ENCODE data around the gene POLR3A. TPM values are rescaled to one million over a fixed set of nuclear protein-coding genes. Genes with fewer than 3 reads are reported as not detected.

Gene POLR3A
- total RNA-seq, 1 experiment from 2014 or later = 38.0 TPM

DNA sequence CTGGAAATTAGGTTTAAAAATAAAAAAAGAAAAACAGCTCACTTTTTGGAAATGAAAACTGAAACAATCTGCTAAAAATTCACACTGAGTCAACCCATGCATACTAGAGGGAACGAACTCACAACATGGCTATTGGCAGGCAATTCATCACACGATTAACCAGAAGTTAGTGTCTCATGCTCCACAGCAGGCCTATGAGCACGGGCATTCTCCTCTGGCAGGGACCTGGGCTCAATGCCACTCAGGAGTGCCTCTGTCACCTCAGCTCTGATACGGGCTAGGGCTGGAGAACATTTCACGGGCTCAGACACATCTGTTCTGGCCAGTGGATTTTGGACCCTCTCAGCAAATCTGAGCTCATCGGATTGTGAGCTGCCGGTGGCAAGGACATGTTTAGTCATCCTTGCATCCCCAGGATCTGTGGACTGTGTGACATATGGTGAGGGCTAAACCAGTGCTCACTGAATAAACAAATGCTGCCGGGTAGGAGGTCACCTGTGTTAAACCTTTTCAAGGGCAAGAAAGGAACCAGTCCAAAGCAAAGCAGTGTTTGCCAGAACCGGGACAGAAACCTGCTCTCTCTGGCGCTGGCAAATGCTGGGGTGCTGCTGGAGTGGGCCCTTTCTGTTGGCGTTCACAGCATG is 40.1 kb downstream of the POLR3A start:
- H4K20me1 ChIP-seq (ENCODE audit: control insufficient read depth, insufficient read depth, insufficient read length) = no peaks in the 10 kb centered on the region
- no peaks in the 10 kb centered on the region for H3K27me3 ChIP-seq (ENCODE audit: insufficient read depth, low read length)
- no peaks in the 10 kb centered on the region for H3K9me3 ChIP-seq (ENCODE audit: control insufficient read depth, low read depth, low read length)
- no peak overlapping the region for H3K4me2 ChIP-seq (ENCODE audit: insufficient read depth, insufficient read length, low read length)
- Mint-ChIP-seq H3K4me3 (no peak overlapping the region), H3K9me3 (no peaks in the 10 kb centered on the region; a peak in 1 of 5 replicates), H3K4me1 (peaks cover 12 to 14% of the 10 kb centered on the region in 2 experiments), H3K36me3 (ENCODE audit: insufficient read depth in 1 of 3, low read depth in 3 of 3) (peaks cover 33 to 96% (median 84%) of the 10 kb centered on the region in 3 experiments), H3K27ac (no peak overlapping the region), H3K27me3 (ENCODE audit: low read depth) (no peaks in the 10 kb centered on the region)
- H3K56ac ChIP-seq (ENCODE audit: insufficient read length, low read depth, low read length) = no peak overlapping the region
- no peak overlapping the region for H3K4ac ChIP-seq (ENCODE audit: low read depth, low read length)
- H2BK20ac ChIP-seq (ENCODE audit: low read depth, low read length, poor library complexity, severe bottlenecking) = no peak overlapping the region
- H3K14ac ChIP-seq (ENCODE audit: insufficient read depth, low read length) = no peak overlapping the region
- H2AFZ ChIP-seq (ENCODE audit: low read length) = no peak overlapping the region
- WGBS (ENCODE audit: extremely low coverage, insufficient read length, low lambda C conversion rate) = no CpG with 5 or more reads among the region's 11 CpGs
- H2BK15ac ChIP-seq (ENCODE audit: low read depth, low read length) = no peak overlapping the region
- H3K79me2 ChIP-seq (ENCODE audit: insufficient read depth, low read length) = no peaks in the 10 kb centered on the region
- H2AK5ac ChIP-seq (ENCODE audit: insufficient read length, low read length) = no peak overlapping the region
- H3K23me2 ChIP-seq (ENCODE audit: insufficient read length, low read depth, low read length, poor library complexity, severe bottlenecking) = no peaks in the 10 kb centered on the region
- H3T11ph ChIP-seq (ENCODE audit: low read length) = no peak overlapping the region
- H4K8ac ChIP-seq (replicated peaks; ENCODE audit: insufficient read length, low read depth, low read length) = no peak overlapping the region
- H4K91ac ChIP-seq (ENCODE audit: insufficient read length, low read depth, low read length) = no peak overlapping the region
- H3K23ac ChIP-seq (ENCODE audit: insufficient read length, low read depth, low read length) = no peak overlapping the region
- H3K4me1 ChIP-seq (ENCODE audit: insufficient read depth, low read length) = no peaks in the 10 kb centered on the region
- no peak overlapping the region for H3K27ac ChIP-seq (ENCODE audit: insufficient read length, low read depth, low read length)
- no peak overlapping the region for H2BK5ac ChIP-seq (ENCODE audit: insufficient read length, low read length)
- no peak for DNase-seq
- H3K79me1 ChIP-seq (ENCODE audit: insufficient read depth, low read depth, low read length, poor library complexity, severe bottlenecking) = no peaks in the 10 kb centered on the region
- no peak overlapping the region for H4K5ac ChIP-seq (ENCODE audit: insufficient read length, low read depth, low read length)
- TF ChIP-seq CTCF (conservative IDR thresholded peaks at IDR 0.05) = no peak
- no peak overlapping the region for H3K9ac ChIP-seq (ENCODE audit: extremely low read depth, insufficient read length, low read length)
- H3K18ac ChIP-seq (ENCODE audit: insufficient read length, low read depth, low read length) = no peak overlapping the region
- H2BK120ac ChIP-seq (ENCODE audit: low read depth, low read length, poor library complexity, severe bottlenecking) = no peak overlapping the region
- no peak overlapping the region for H2BK12ac ChIP-seq (ENCODE audit: insufficient read length, low read depth, low read length)
